Measurements from ENCODE around the gene GALNT2.

GALNT2 gene

GRCh38 chr1:230246551-230246950 lies 179.5 kb downstream of the GALNT2 start:
- DNase-seq (no peak), ATAC-seq (ENCODE audit: insufficient read depth, low read depth) (no peak)
- no peaks in the 10 kb centered on the region for H3K4me1 ChIP-seq (ENCODE audit: insufficient read depth, low read length)
- H3K4me3 ChIP-seq (ENCODE audit: low read depth in 1 of 2, low read length in 2 of 2): no peak overlapping the region
- H3K9me3 ChIP-seq (ENCODE audit: insufficient read depth, low read length, severe bottlenecking): no peaks in the 10 kb centered on the region
- no peak overlapping the region for H3K9ac ChIP-seq (ENCODE audit: low read depth, low read length)
- TF ChIP-seq CTCF (IDR thresholded peaks at IDR 0.05; ENCODE audit: borderline replicate concordance, extremely low read depth, low read length, poor library complexity, severe bottlenecking): no peak
- TF ChIP-seq EZH2 (IDR thresholded peaks at IDR 0.05; ENCODE audit: borderline replicate concordance, low read depth, low read length, severe bottlenecking): no peak
- no peak overlapping the region for H3K4me2 ChIP-seq (ENCODE audit: insufficient read depth, low read length)
- peaks cover 64% of the 10 kb centered on the region for H3K79me2 ChIP-seq (ENCODE audit: insufficient read depth, low read length)
- H2AFZ ChIP-seq (ENCODE audit: low read depth, low read length): no peak overlapping the region
- no peaks in the 10 kb centered on the region for H3K27me3 ChIP-seq (ENCODE audit: insufficient read depth, low read length, poor library complexity)
- no peak overlapping the region for H3K27ac ChIP-seq (ENCODE audit: low read length)
- H3K36me3 ChIP-seq (ENCODE audit: insufficient read depth, low read length): peaks cover 99% of the 10 kb centered on the region
- peaks cover 41% of the 10 kb centered on the region for H4K20me1 ChIP-seq (ENCODE audit: insufficient read depth, low read length)

GRCh38 chr1:230248016-230248888 lies 181.2 kb downstream of the GALNT2 start:
- H3K27me3 ChIP-seq (ENCODE audit: insufficient read depth, low read length, poor library complexity): no peaks in the 10 kb centered on the region
- no peaks in the 10 kb centered on the region for H3K4me1 ChIP-seq (ENCODE audit: insufficient read depth, low read length)
- peaks cover 62% of the 10 kb centered on the region for H3K79me2 ChIP-seq (ENCODE audit: insufficient read depth, low read length)
- peaks cover 96% of the 10 kb centered on the region for H3K36me3 ChIP-seq (ENCODE audit: insufficient read depth, low read length)
- H3K27ac ChIP-seq (ENCODE audit: low read length): no peak overlapping the region
- no peak overlapping the region for H3K4me3 ChIP-seq (ENCODE audit: low read depth in 1 of 2, low read length in 2 of 2)
- no peak overlapping the region for H3K4me2 ChIP-seq (ENCODE audit: insufficient read depth, low read length)
- no peak for TF ChIP-seq CTCF (IDR thresholded peaks at IDR 0.05; ENCODE audit: borderline replicate concordance, extremely low read depth, low read length, poor library complexity, severe bottlenecking)
- no peak overlapping the region for H2AFZ ChIP-seq (ENCODE audit: low read depth, low read length)
- no peaks in the 10 kb centered on the region for H3K9me3 ChIP-seq (ENCODE audit: insufficient read depth, low read length, severe bottlenecking)
- H3K9ac ChIP-seq (ENCODE audit: low read depth, low read length): no peak overlapping the region
- H4K20me1 ChIP-seq (ENCODE audit: insufficient read depth, low read length): peaks cover 42% of the 10 kb centered on the region
- DNase-seq (no peak), ATAC-seq (ENCODE audit: insufficient read depth, low read depth) (no peak)

GRCh38 chr1:230248889-230249270 lies 181.8 kb downstream of the GALNT2 start:
- Histone ChIP-seq H3K4me1 (ENCODE audit: insufficient read depth, low read length) (no peaks in the 10 kb centered on the region), H3K36me3 (ENCODE audit: insufficient read depth, low read length) (peaks cover 96% of the 10 kb centered on the region), H3K9ac (ENCODE audit: low read depth, low read length) (no peak overlapping the region), H3K27me3 (ENCODE audit: insufficient read depth, low read length, poor library complexity) (no peaks in the 10 kb centered on the region), H3K79me2 (ENCODE audit: insufficient read depth, low read length) (peaks cover 63% of the 10 kb centered on the region), H2AFZ (ENCODE audit: low read depth, low read length) (no peak overlapping the region), H3K4me3 (ENCODE audit: low read depth in 1 of 2, low read length in 2 of 2) (no peak overlapping the region), H4K20me1 (ENCODE audit: insufficient read depth, low read length) (peaks cover 43% of the 10 kb centered on the region), H3K27ac (ENCODE audit: low read length) (no peak overlapping the region), H3K9me3 (ENCODE audit: insufficient read depth, low read length, severe bottlenecking) (no peaks in the 10 kb centered on the region), H3K4me2 (ENCODE audit: insufficient read depth, low read length) (no peak overlapping the region)
- ATAC-seq (ENCODE audit: insufficient read depth, low read depth): no peak
- DNase-seq: no peak
- TF ChIP-seq EZH2 (IDR thresholded peaks at IDR 0.05; ENCODE audit: borderline replicate concordance, low read depth, low read length, severe bottlenecking): no peak
- no peak for TF ChIP-seq CTCF (IDR thresholded peaks at IDR 0.05; ENCODE audit: borderline replicate concordance, extremely low read depth, low read length, poor library complexity, severe bottlenecking)

Measured in DND-41 (cell line).